HG03139 (cell line): ENCODE measurements around the gene ARHGAP25.
A peak's percentile ranks its signal among the peaks of the same experiment; 100 is the strongest.

Experiments
- ATAC-seq: cut with Tn5 transposase; IDR thresholded peaks from one replicate; pipeline ENCODE4 v1.9.1; 2021; ENCODE audit not compliant: unreplicated experiment

The ARHGAP25 gene

GRCh38 chr2:68825866-68826265, 91.3 kb downstream of the ARHGAP25 start:
- no peak for ATAC-seq

GRCh38 chr2:68827666-68828065, 93.1 kb downstream of the ARHGAP25 start:
- no peak for ATAC-seq

GRCh38 chr2:68828887-68829708, 94.5 kb downstream of the ARHGAP25 start:
- ATAC-seq = no peak

- no peak for ATAC-seq
Measured at GRCh38 chr2:68829749-68830148, 95.1 kb downstream of the ARHGAP25 start.

- ATAC-seq = no peak
Measured at GRCh38 chr2:68831686-68832232, 97.1 kb downstream of the ARHGAP25 start.

- ATAC-seq = peak; percentile 70
Measured at GRCh38 chr2:68832233-68832869, 97.7 kb downstream of the ARHGAP25 start.

GRCh38 chr2:68833162-68833561, 98.6 kb downstream of the ARHGAP25 start:
- no peak for ATAC-seq

GRCh38 chr2:68834737-68835376, 100.2 kb downstream of the ARHGAP25 start:
- no peak for ATAC-seq

GRCh38 chr2:68835621-68836020, 101.0 kb downstream of the ARHGAP25 start:
- no peak for ATAC-seq

GRCh38 chr2:68837164-68837860, 102.7 kb downstream of the ARHGAP25 start:
- ATAC-seq = no peak

GRCh38 chr2:68837861-68838341, 103.3 kb downstream of the ARHGAP25 start:
- ATAC-seq = no peak

GRCh38 chr2:68838641-68839040, 104.0 kb downstream of the ARHGAP25 start:
- no peak for ATAC-seq

- ATAC-seq = no peak
Measured at GRCh38 chr2:68839260-68839833, 104.7 kb downstream of the ARHGAP25 start.

GRCh38 chr2:68845043-68845442, 110.4 kb downstream of the ARHGAP25 start:
- ATAC-seq = no peak

GRCh38 chr2:68846091-68846490, 111.5 kb downstream of the ARHGAP25 start:
- no peak for ATAC-seq

GRCh38 chr2:68847751-68848150, 113.1 kb downstream of the ARHGAP25 start:
- no peak for ATAC-seq

- no peak for ATAC-seq
Measured at GRCh38 chr2:68849579-68850030, 115.0 kb downstream of the ARHGAP25 start.

- no peak for ATAC-seq
Measured at GRCh38 chr2:68850524-68850923, 115.9 kb downstream of the ARHGAP25 start.

GRCh38 chr2:68853035-68853434, 118.4 kb downstream of the ARHGAP25 start:
- no peak for ATAC-seq

GRCh38 chr2:68853915-68854314, 119.3 kb downstream of the ARHGAP25 start:
- no peak for ATAC-seq
